Measurements from ENCODE around the gene SLC16A10.

The SLC16A10 gene

DNA sequence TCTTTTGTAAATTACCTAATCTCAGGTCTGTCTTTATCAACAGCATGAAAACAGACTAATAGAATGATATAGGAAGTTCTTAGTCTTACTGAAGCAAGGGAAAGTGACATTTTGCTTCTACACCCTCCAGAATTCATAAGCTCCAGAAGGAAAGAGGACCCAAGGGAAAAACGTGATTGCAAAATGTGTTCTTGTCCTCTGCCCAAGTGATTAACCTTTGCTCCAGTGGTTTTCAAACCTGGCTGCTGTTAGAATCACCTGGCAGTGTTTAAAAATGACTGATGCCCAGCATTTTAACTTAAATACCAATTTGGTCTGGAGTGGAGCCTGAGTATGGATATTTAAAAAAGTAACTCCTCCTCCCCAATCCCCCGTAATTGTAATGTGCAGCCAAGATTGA, 191.4 kb downstream of the SLC16A10 start:
- TF ChIP-seq CTCF (conservative IDR thresholded peaks at IDR 0.05; ENCODE audit: control insufficient read depth, insufficient read depth, low read depth, low read length), result no peak
- H3K4me3 ChIP-seq (ENCODE audit: control insufficient read depth, low read depth, low read length), result no peak overlapping the region
- DNase-seq (ENCODE audit: low read depth), result peak; percentile 30

DNA sequence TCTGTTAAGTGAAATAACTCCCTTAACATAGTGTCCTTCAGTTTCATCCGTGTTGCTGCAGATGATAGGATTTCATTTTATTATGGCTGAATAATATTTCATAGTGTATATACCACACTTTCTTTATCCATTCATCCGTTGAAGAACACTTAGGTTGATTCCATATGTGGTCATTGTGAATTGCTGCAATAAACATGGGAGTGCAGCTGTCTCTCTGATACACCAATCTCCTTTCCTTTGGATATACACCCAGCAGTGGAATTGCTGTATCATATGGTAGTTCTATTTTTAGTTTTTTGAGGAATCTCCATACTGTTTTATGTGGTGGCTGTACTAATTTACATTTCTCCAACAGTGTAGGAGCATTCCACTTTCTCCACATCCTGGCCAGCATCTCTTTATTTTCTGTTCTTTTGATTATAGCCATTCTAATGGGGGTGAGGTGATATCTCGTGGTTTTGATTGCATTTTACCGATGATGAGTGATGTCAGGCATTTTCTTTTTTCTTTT, 193.2 kb downstream of the SLC16A10 start:
- H3K4me3 ChIP-seq (ENCODE audit: control insufficient read depth, low read depth, low read length), result no peak overlapping the region
- no peak for TF ChIP-seq CTCF (conservative IDR thresholded peaks at IDR 0.05; ENCODE audit: control insufficient read depth, insufficient read depth, low read depth, low read length)
- no peak for DNase-seq (ENCODE audit: low read depth)
